ENCODE data around the gene FGD3. TPM values are rescaled to one million over a fixed set of nuclear protein-coding genes. Genes with fewer than 3 reads are reported as not detected.

Gene FGD3
- total and polyA plus RNA-seq, 3 donors from 2014 or later: 12.8 to 14.3 (median 14.0) TPM

- Histone ChIP-seq H3K4me1 (peaks cover 3% of the 10 kb centered on the region), H3K36me3 (ENCODE audit: low read depth, missing control alignments) (no peaks in the 10 kb centered on the region), H3K27me3 (no peaks in the 10 kb centered on the region), H3K4me3 (no peak overlapping the region), H3K27ac (no peak overlapping the region), H3K9me3 (no peaks in the 10 kb centered on the region)
- intact Hi-C loops (cut with DNase I; ENCODE audit: low total_unique reads): no loop called here
- TF ChIP-seq CTCF (IDR thresholded peaks at IDR 0.05) (no peak), POLR2A (IDR thresholded peaks at IDR 0.05) (no peak)
- 88 to 100% methylated on average over 2 of the region's 2 CpGs for WGBS, 2 donors
- no peak for DNase-seq
These were observed 1.3 kb downstream of the FGD3 start for GRCh38 chr9:92948632-92949031.

DNA sequence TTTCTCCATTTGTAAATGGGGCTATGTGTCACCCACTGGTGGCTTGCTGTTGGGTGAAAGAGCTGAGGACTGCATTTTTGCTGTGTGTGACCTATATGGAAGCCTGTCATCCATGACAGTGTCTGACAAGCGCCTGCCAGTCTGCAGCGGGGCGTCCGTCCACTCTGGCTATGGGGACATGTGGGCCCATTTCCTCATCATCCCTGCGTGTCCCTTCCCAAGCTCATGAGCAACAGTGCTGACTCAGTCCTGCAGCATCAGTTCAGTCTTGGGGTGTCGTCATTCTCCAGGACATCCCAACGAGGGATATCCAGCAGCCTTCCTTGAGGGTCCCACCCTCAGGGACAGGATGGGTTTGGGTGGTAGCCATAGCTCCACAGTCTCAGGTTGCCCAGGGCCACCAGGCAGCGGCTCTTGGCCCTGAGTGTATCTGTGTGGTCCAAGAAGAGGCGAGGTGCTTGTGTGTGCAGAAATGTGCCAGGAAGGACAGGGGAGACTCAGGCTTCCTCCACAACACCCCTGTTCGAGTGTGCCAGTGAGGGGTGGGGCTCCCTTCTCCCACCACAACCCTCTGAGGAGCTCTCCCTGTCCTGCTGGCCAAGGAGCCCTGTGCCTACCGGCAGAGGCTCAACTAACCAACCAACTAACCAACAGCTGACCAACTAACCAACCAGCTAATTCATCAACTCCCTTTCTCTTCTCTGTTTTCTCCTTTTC, 2.1 kb downstream of the FGD3 start:
- H3K9me3 ChIP-seq: no peaks in the 10 kb centered on the region
- no peaks in the 10 kb centered on the region for H3K36me3 ChIP-seq (ENCODE audit: low read depth, missing control alignments)
- DNase-seq: no peak
- H3K4me3 ChIP-seq: no peak overlapping the region
- no peaks in the 10 kb centered on the region for H3K27me3 ChIP-seq
- no peak for TF ChIP-seq POLR2A (IDR thresholded peaks at IDR 0.05)
- TF ChIP-seq CTCF (IDR thresholded peaks at IDR 0.05): no peak
- WGBS, 2 donors: 84 to 92% methylated on average over 6 to 11 of the region's 11 CpGs
- peaks cover 3% of the 10 kb centered on the region for H3K4me1 ChIP-seq
- no peak overlapping the region for H3K27ac ChIP-seq
- intact Hi-C loops (cut with DNase I; ENCODE audit: low total_unique reads): no loop called here

GRCh38 chr9:92950359-92950955, 3.1 kb downstream of the FGD3 start:
- intact Hi-C loops (cut with DNase I; ENCODE audit: low total_unique reads): no loop called here
- no peaks in the 10 kb centered on the region for H3K36me3 ChIP-seq (ENCODE audit: low read depth, missing control alignments)
- H3K27ac ChIP-seq: no peak overlapping the region
- peaks cover 3% of the 10 kb centered on the region for H3K4me1 ChIP-seq
- 85 to 87% methylated on average over 8 to 11 of the region's 11 CpGs for WGBS, 2 donors
- no peaks in the 10 kb centered on the region for H3K27me3 ChIP-seq
- no peaks in the 10 kb centered on the region for H3K9me3 ChIP-seq
- DNase-seq: no peak
- TF ChIP-seq CTCF (IDR thresholded peaks at IDR 0.05) (no peak), POLR2A (IDR thresholded peaks at IDR 0.05) (no peak)
- H3K4me3 ChIP-seq: no peak overlapping the region

DNA sequence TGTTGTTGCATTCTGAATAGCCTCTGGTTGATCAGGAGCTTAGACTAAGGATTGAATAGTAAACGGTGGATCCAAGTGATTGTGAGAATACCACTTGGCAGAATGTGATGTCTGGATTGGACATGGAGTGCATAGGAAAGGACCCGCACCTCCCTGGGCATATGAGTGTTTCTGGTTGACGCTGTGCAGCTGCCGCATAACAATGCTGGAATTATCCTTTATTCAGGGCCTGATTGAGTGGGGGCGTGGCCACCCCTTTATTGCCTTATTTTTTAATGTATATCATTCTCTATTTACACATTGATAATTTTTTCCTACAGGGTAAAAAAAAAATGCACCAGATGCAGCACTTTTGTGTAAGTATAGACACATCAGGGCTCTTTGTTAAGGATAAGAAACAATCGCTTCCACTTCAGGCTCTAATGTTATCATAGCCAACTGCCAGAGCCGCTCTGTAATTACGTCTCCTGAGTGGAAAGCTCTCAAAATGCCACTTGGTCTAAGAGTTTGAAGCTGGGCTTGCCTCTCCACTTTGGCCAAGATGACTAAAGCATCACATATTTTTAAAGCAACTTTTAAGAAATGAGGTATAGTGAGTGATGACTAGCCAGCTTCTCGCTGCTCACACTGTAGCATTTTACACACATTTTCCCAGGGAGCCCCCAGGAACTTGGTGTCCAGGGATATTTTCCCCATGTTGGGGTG, 5.7 kb downstream of the FGD3 start:
- Histone ChIP-seq H3K9me3 (no peaks in the 10 kb centered on the region), H3K4me1 (no peaks in the 10 kb centered on the region), H3K27me3 (no peaks in the 10 kb centered on the region), H3K36me3 (ENCODE audit: low read depth, missing control alignments) (no peaks in the 10 kb centered on the region), H3K4me3 (no peak overlapping the region), H3K27ac (no peak overlapping the region)
- DNase-seq: no peak
- TF ChIP-seq CTCF (IDR thresholded peaks at IDR 0.05) (no peak), POLR2A (IDR thresholded peaks at IDR 0.05) (no peak)
- intact Hi-C loops (cut with DNase I; ENCODE audit: low total_unique reads): no loop called here
- 80 to 83% methylated on average over 9 of the region's 9 CpGs for WGBS, 2 donors

Data from testis (tissue), 3 donors.